Thyroid gland (tissue), 4 donors: Measurements from ENCODE around the gene ZBTB32. TPM values are rescaled to one million over a fixed set of nuclear protein-coding genes. Genes with fewer than 3 reads are reported as not detected.

Experiments
- DNase-seq, 2 donors: peaks; one replicate each; pipeline ENCODE4 v3.0.0-alpha.2; 2019
- H3K27ac ChIP-seq, 3 donors: fragments of 200-600 bp; sonication (generic); 1 replicate in 2 of 3; 2 replicates in 1 of 3; pipeline ENCODE4 v1.5.1; 2016 to 2019; ENCODE audit warnings: mild to moderate bottlenecking in 1 of 3, moderate library complexity in 1 of 3
- H3K27me3 ChIP-seq: fragments of 200-600 bp; sonication (generic); one replicate; pipeline ENCODE4 v1.5.1; 2019
- H3K36me3 ChIP-seq, 2 donors: fragments of 200-600 bp; sonication (generic); one replicate each; pipeline ENCODE4 v1.5.1; 2016 to 2019
- H3K4me1 ChIP-seq, 2 donors: fragments of 200-600 bp; sonication (generic); one replicate each; pipeline ENCODE4 v1.5.1; 2017 to 2019
- H3K4me3 ChIP-seq, 3 donors: fragments of 200-600 bp; sonication (generic); replicated peaks in 1 of 3; 1 replicate in 2 of 3; 2 replicates in 1 of 3; pipeline ENCODE4 v1.5.1; 2016; ENCODE audit warnings: mild to moderate bottlenecking in 1 of 3
- H3K9me3 ChIP-seq: fragments of 200-600 bp; sonication (generic); one replicate; pipeline ENCODE4 v1.5.1; 2017
- POLR2A ChIP-seq, 2 donors: fragments of 450-650 bp; IDR thresholded peaks; one replicate each; pipeline ENCODE4 v1.6.1; 2017; ENCODE audit warnings: antibody characterized with exemption in 2 of 2, mild to moderate bottlenecking in 2 of 2, moderate library complexity in 1 of 2
- WGBS, 2 donors: methylation state at CpG; one replicate each; pipeline ENCODE4 v1.1.5; 2017; 5-methylcytosine and 5-hydroxymethylcytosine counted together
- intact Hi-C: fragments of 100-400 bp; cut with DNase I; formaldehyde crosslinking; loops from one replicate; pipeline ENCODE4 v1.15.1; 2023
- total RNA-seq, 4 donors: library from RNA; depleted of rRNA; stranded (reverse); fragments of >200 nt; gene quantifications; one replicate each; pipeline ENCODE4 v1.2.3, GENCODE V29; 2016
- TF ChIP-seq, protein P1 (sequence below), 6 experiments: fragments of 200-600 bp in 3 of 6; fragments of 450-650 bp in 3 of 6; sonication (generic) in 3 of 6; IDR thresholded peaks; one replicate each; pipeline ENCODE4 v1.5.1; 2016 to 2019; ENCODE audit warnings: antibody characterized with exemption in 6 of 6, mild to moderate bottlenecking in 2 of 6, inconsistent platforms in 1 of 6, moderate library complexity in 1 of 6

Gene ZBTB32
- total RNA-seq, 4 donors from 2014 or later: not detected

GRCh38 chr19:35661995-35662340 lies 42.4 kb upstream of the ZBTB32 start:
- no peak overlapping the region for H3K4me3 ChIP-seq
- DNase-seq: no peak
- no peak overlapping the region for H3K27ac ChIP-seq
- intact Hi-C loops: no loop called here
- TF ChIP-seq, protein P1, sequence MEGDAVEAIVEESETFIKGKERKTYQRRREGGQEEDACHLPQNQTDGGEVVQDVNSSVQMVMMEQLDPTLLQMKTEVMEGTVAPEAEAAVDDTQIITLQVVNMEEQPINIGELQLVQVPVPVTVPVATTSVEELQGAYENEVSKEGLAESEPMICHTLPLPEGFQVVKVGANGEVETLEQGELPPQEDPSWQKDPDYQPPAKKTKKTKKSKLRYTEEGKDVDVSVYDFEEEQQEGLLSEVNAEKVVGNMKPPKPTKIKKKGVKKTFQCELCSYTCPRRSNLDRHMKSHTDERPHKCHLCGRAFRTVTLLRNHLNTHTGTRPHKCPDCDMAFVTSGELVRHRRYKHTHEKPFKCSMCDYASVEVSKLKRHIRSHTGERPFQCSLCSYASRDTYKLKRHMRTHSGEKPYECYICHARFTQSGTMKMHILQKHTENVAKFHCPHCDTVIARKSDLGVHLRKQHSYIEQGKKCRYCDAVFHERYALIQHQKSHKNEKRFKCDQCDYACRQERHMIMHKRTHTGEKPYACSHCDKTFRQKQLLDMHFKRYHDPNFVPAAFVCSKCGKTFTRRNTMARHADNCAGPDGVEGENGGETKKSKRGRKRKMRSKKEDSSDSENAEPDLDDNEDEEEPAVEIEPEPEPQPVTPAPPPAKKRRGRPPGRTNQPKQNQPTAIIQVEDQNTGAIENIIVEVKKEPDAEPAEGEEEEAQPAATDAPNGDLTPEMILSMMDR (IDR thresholded peaks at IDR 0.05): no peak
- TF ChIP-seq POLR2A (IDR thresholded peaks at IDR 0.05): no peak
- 97 to 99% methylated on average over 6 of the region's 6 CpGs for WGBS, 2 donors
- no peaks in the 10 kb centered on the region for H3K9me3 ChIP-seq
- H3K27me3 ChIP-seq: no peaks in the 10 kb centered on the region
- no peaks in the 10 kb centered on the region for H3K4me1 ChIP-seq
- H3K36me3 ChIP-seq: peaks cover 24 to 36% of the 10 kb centered on the region in 2 donors

- Histone ChIP-seq H3K4me3 (no peak overlapping the region), H3K4me1 (no peaks in the 10 kb centered on the region), H3K36me3 (peaks cover 5 to 17% of the 10 kb centered on the region in 2 donors), H3K27ac (no peak overlapping the region), H3K9me3 (no peaks in the 10 kb centered on the region), H3K27me3 (no peaks in the 10 kb centered on the region)
- TF ChIP-seq, protein P1 (IDR thresholded peaks at IDR 0.05): no peak
- no peak for TF ChIP-seq POLR2A (IDR thresholded peaks at IDR 0.05)
- intact Hi-C loops: no loop called here
- WGBS, 2 donors: 85 to 95% methylated on average over 3 of the region's 3 CpGs
- no peak for DNase-seq
These were observed 40.4 kb upstream of the ZBTB32 start for GRCh38 chr19:35663981-35664380.

- intact Hi-C loops: no loop called here
- no peak overlapping the region for H3K4me3 ChIP-seq
- WGBS, 2 donors: 95 to 97% methylated on average over 24 of the region's 24 CpGs
These were observed 39.2 kb upstream of the ZBTB32 start for GRCh38 chr19:35665157-35665556.

GRCh38 chr19:35665604-35666003 lies 38.8 kb upstream of the ZBTB32 start:
- intact Hi-C loops: no loop called here
- H3K9me3 ChIP-seq: no peaks in the 10 kb centered on the region
- TF ChIP-seq, protein P1 (IDR thresholded peaks at IDR 0.05): no peak
- TF ChIP-seq POLR2A (IDR thresholded peaks at IDR 0.05): no peak
- H3K27ac ChIP-seq: no peak overlapping the region
- DNase-seq: no peak
- 66 to 79% methylated on average over 6 to 7 of the region's 7 CpGs for WGBS, 2 donors
- H3K36me3 ChIP-seq: peaks cover 0 to under 1% of the 10 kb centered on the region in 2 donors
- no peak overlapping the region for H3K4me3 ChIP-seq
- no peaks in the 10 kb centered on the region for H3K27me3 ChIP-seq
- H3K4me1 ChIP-seq: no peaks in the 10 kb centered on the region

More at GRCh38 chr19:35665157-35665556, 39.2 kb upstream of the ZBTB32 start:
- no peaks in the 10 kb centered on the region for H3K27me3 ChIP-seq
- H3K4me1 ChIP-seq: no peaks in the 10 kb centered on the region
- no peaks in the 10 kb centered on the region for H3K9me3 ChIP-seq
- TF ChIP-seq, protein P1 (IDR thresholded peaks at IDR 0.05): no peak
- no peak for TF ChIP-seq POLR2A (IDR thresholded peaks at IDR 0.05)
- peaks cover 0 to 5% of the 10 kb centered on the region in 2 donors for H3K36me3 ChIP-seq
- DNase-seq: no peak
- no peak overlapping the region for H3K27ac ChIP-seq

DNA sequence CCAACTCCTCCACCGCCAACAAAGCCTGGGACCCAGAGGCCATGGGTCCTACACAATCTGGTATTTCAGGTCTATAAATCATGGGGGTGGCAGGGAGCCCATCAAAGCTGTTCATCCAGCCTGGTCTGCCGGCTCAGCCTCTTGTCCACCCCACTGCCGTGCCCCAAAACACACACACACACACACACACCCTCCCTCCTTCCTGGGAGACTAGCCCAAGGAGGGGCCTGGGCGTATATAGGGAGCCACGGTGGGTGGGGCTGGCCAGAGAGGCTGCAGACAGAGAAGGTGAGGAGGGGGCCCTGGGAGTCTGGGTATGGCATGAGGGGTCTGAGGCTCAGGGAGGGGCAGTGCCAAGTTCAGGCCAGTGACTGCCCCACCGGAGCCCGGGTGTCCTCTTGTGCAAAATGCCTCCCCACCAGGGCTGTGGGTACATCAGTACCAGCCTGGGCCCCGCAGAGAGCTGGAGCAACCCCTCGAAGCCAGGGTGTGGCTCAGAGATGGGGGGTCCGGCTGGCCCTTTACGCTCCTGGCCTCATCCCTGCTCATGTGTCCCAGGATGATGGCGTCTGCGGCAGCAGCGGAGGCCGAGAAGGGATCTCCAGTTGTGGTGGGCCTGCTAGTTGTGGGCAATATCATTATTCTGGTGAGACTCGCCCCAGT lies 38.0 kb upstream of the ZBTB32 start, which contains the start of gene UPK1A:
Gene UPK1A (plus strand): TSS at position 267 of the 663 bp plus-strand sequence. CDS start 296 bp downstream, at position 563.
- no peaks in the 10 kb centered on the region for H3K9me3 ChIP-seq
- no peaks in the 10 kb centered on the region for H3K27me3 ChIP-seq
- no peak for TF ChIP-seq POLR2A (IDR thresholded peaks at IDR 0.05)
- TF ChIP-seq, protein P1 (IDR thresholded peaks at IDR 0.05): no peak
- H3K4me3 ChIP-seq: no peak within 1 kb of the TSS
- DNase-seq: no peak
- H3K27ac ChIP-seq: no peak within 1 kb of the TSS
- WGBS, 2 donors: 65 to 71% methylated on average over 6 to 9 of the region's 16 CpGs
- no peaks in the 10 kb centered on the region for H3K4me1 ChIP-seq
- H3K36me3 ChIP-seq: no peaks in the 10 kb centered on the region
- intact Hi-C loops: no loop called here
